ENCODE measurements around the gene CLMP.

The CLMP gene

GRCh38 chr11:123190518-123190917, 4.5 kb downstream of the CLMP start:
- DNase-seq (ENCODE audit: low spot score): no peak

GRCh38 chr11:123188508-123189165, 6.4 kb downstream of the CLMP start:
- no peak for DNase-seq (ENCODE audit: low spot score)

- no peak for DNase-seq (ENCODE audit: low spot score)
These were observed 7.2 kb downstream of the CLMP start for GRCh38 chr11:123187665-123188507.

- no peak for DNase-seq (ENCODE audit: low spot score)
These were observed 7.8 kb downstream of the CLMP start for GRCh38 chr11:123187248-123187647.

GRCh38 chr11:123186286-123186685, 8.8 kb downstream of the CLMP start:
- no peak for DNase-seq (ENCODE audit: low spot score)

GRCh38 chr11:123185326-123185725, 9.7 kb downstream of the CLMP start:
- no peak for DNase-seq (ENCODE audit: low spot score)

GRCh38 chr11:123184531-123184930, 10.5 kb downstream of the CLMP start:
- no peak for DNase-seq (ENCODE audit: low spot score)

- no peak for DNase-seq (ENCODE audit: low spot score)
These were observed 11.5 kb downstream of the CLMP start for GRCh38 chr11:123183391-123184099.

- no peak for DNase-seq (ENCODE audit: low spot score)
These were observed 13.1 kb downstream of the CLMP start for GRCh38 chr11:123181767-123182500.

GRCh38 chr11:123181075-123181474, 14.0 kb downstream of the CLMP start:
- no peak for DNase-seq (ENCODE audit: low spot score)

- DNase-seq (ENCODE audit: low spot score): no peak
These were observed 14.5 kb downstream of the CLMP start for GRCh38 chr11:123180574-123180973.

GRCh38 chr11:123180166-123180565, 14.9 kb downstream of the CLMP start:
- DNase-seq (ENCODE audit: low spot score): no peak

GRCh38 chr11:123179586-123179985, 15.5 kb downstream of the CLMP start:
- DNase-seq (ENCODE audit: low spot score): no peak

- no peak for DNase-seq (ENCODE audit: low spot score)
These were observed 16.9 kb downstream of the CLMP start for GRCh38 chr11:123178186-123178585.

- DNase-seq (ENCODE audit: low spot score): no peak
These were observed 18.3 kb downstream of the CLMP start for GRCh38 chr11:123176785-123177184.

GRCh38 chr11:123174196-123175183, 20.6 kb downstream of the CLMP start:
- no peak for DNase-seq (ENCODE audit: low spot score)

- DNase-seq (ENCODE audit: low spot score): no peak
These were observed 21.2 kb downstream of the CLMP start for GRCh38 chr11:123173856-123174186.

- no peak for DNase-seq (ENCODE audit: low spot score)
These were observed 21.8 kb downstream of the CLMP start for GRCh38 chr11:123173040-123173855.

GRCh38 chr11:123170929-123171328, 24.1 kb downstream of the CLMP start:
- no peak for DNase-seq (ENCODE audit: low spot score)

- DNase-seq (ENCODE audit: low spot score): no peak
These were observed 25.2 kb downstream of the CLMP start for GRCh38 chr11:123169821-123170220.

Measured in SK-N-DZ (cell line).